HEK293 (cell line): ENCODE measurements around the gene CA11.

ENCODE experiments used
- FEZF1 ChIP-seq: fragments of 450-650 bp; formaldehyde crosslinking; IDR thresholded peaks from 2 replicates; pipeline ENCODE4 v1.5.1; 2016; ENCODE audit warnings: missing biosample characterization, missing genetic modification characterization
- IKZF3 ChIP-seq: fragments of 450-650 bp; IDR thresholded peaks from 2 replicates; pipeline ENCODE4 v1.5.0; 2018; ENCODE audit warnings: missing biosample characterization, mild to moderate bottlenecking, missing genetic modification characterization, moderate library complexity
- KLF7 ChIP-seq: fragments of 450-650 bp; formaldehyde crosslinking; IDR thresholded peaks from 2 replicates; pipeline ENCODE4 v1.5.1; 2016; ENCODE audit warnings: missing biosample characterization, missing genetic modification characterization, borderline replicate concordance
- SETDB1 ChIP-seq: IDR thresholded peaks from one replicate; pipeline ENCODE4 v1.6.1; 2017; ENCODE audit warnings: mild to moderate bottlenecking, low read length, moderate library complexity, mixed read lengths; ENCODE audit not compliant: insufficient read length
- SP3 ChIP-seq: fragments of 450-650 bp; formaldehyde crosslinking; IDR thresholded peaks from 2 replicates; pipeline ENCODE4 v1.5.1; 2016; ENCODE audit warnings: missing biosample characterization, missing genetic modification characterization
- YY2 ChIP-seq: fragments of 450-650 bp; formaldehyde crosslinking; IDR thresholded peaks from 2 replicates; pipeline ENCODE4 v1.5.1; 2016; ENCODE audit warnings: missing biosample characterization, missing genetic modification characterization
- ZBTB49 ChIP-seq: fragments of 450-650 bp; formaldehyde crosslinking; IDR thresholded peaks from 2 replicates; pipeline ENCODE4 v1.5.1; 2016; ENCODE audit warnings: missing biosample characterization, missing genetic modification characterization, low read depth
- ZFP69B ChIP-seq: fragments of 450-650 bp; formaldehyde crosslinking; IDR thresholded peaks from 2 replicates; pipeline ENCODE4 v1.5.1; 2016; ENCODE audit warnings: missing biosample characterization, missing genetic modification characterization
- ZNF146 ChIP-seq: fragments of 450-650 bp; formaldehyde crosslinking; IDR thresholded peaks from 2 replicates; pipeline ENCODE4 v1.5.1; 2016; ENCODE audit warnings: missing biosample characterization, missing genetic modification characterization
- ZNF292 ChIP-seq: fragments of 450-650 bp; formaldehyde crosslinking; IDR thresholded peaks from 2 replicates; pipeline ENCODE4 v1.5.1; 2016; ENCODE audit warnings: low read depth, missing biosample characterization, missing genetic modification characterization, borderline replicate concordance
- ZNF501 ChIP-seq: fragments of 450-650 bp; formaldehyde crosslinking; IDR thresholded peaks from 2 replicates; pipeline ENCODE4 v1.5.1; 2016; ENCODE audit warnings: missing biosample characterization, missing genetic modification characterization
- ZNF529 ChIP-seq: fragments of 450-650 bp; formaldehyde crosslinking; IDR thresholded peaks from 2 replicates; pipeline ENCODE4 v1.5.1; 2017; ENCODE audit warnings: missing genetic modification characterization, missing biosample characterization; ENCODE audit not compliant: insufficient replicate concordance
- ZNF560 ChIP-seq: fragments of 450-650 bp; formaldehyde crosslinking; IDR thresholded peaks from 2 replicates; pipeline ENCODE4 v1.5.1; 2017; ENCODE audit warnings: missing biosample characterization, missing genetic modification characterization, borderline replicate concordance
- ZNF561 ChIP-seq: fragments of 450-650 bp; IDR thresholded peaks from 2 replicates; pipeline ENCODE4 v1.5.1; 2018; ENCODE audit warnings: missing biosample characterization, missing genetic modification characterization, borderline replicate concordance
- ZNF621 ChIP-seq: fragments of 450-650 bp; formaldehyde crosslinking; IDR thresholded peaks from 2 replicates; pipeline ENCODE4 v1.5.1; 2017; ENCODE audit warnings: missing biosample characterization, missing genetic modification characterization
- ZNF626 ChIP-seq: fragments of 450-650 bp; sonication (Bioruptor Pico); formaldehyde crosslinking; IDR thresholded peaks from 2 replicates; pipeline ENCODE4 v1.5.1; 2018; ENCODE audit warnings: missing biosample characterization, missing genetic modification characterization, inconsistent platforms
- ZNF654 ChIP-seq: fragments of 450-650 bp; formaldehyde crosslinking; IDR thresholded peaks from 2 replicates; pipeline ENCODE4 v1.5.1; 2016; ENCODE audit warnings: low read depth, missing biosample characterization, missing genetic modification characterization
- ZNF660 ChIP-seq: fragments of 450-650 bp; IDR thresholded peaks from 2 replicates; pipeline ENCODE4 v1.5.1; 2018; ENCODE audit warnings: missing biosample characterization, mild to moderate bottlenecking, missing genetic modification characterization
- ZNF76 ChIP-seq: fragments of 450-650 bp; formaldehyde crosslinking; IDR thresholded peaks from 2 replicates; pipeline ENCODE4; 2016; ENCODE audit warnings: low read depth, missing biosample characterization, missing genetic modification characterization, borderline replicate concordance
- ZNF792 ChIP-seq: fragments of 450-650 bp; formaldehyde crosslinking; IDR thresholded peaks from 2 replicates; pipeline ENCODE4 v1.5.1; 2016; ENCODE audit warnings: missing biosample characterization, missing genetic modification characterization
- ZNF837 ChIP-seq: fragments of 450-650 bp; formaldehyde crosslinking; IDR thresholded peaks from 2 replicates; pipeline ENCODE4 v1.5.1; 2016; ENCODE audit warnings: missing biosample characterization, missing genetic modification characterization
- ZXDB ChIP-seq: fragments of 450-650 bp; formaldehyde crosslinking; IDR thresholded peaks from 2 replicates; pipeline ENCODE4 v1.5.1; 2016; ENCODE audit warnings: missing biosample characterization, missing genetic modification characterization
- TF ChIP-seq, protein P1 (sequence below): fragments of 450-650 bp; formaldehyde crosslinking; IDR thresholded peaks from 2 replicates; pipeline ENCODE4 v1.5.1; 2016; ENCODE audit warnings: missing biosample characterization, missing genetic modification characterization
- TF ChIP-seq, protein P2 (sequence below): fragments of 450-650 bp; formaldehyde crosslinking; IDR thresholded peaks from 2 replicates; pipeline ENCODE4 v1.5.1; 2016; ENCODE audit warnings: missing biosample characterization, missing genetic modification characterization
- TF ChIP-seq, protein P3 (sequence below): fragments of 450-650 bp; formaldehyde crosslinking; IDR thresholded peaks from 2 replicates; pipeline ENCODE4 v1.5.1; 2017; ENCODE audit warnings: missing biosample characterization, missing genetic modification characterization
- TF ChIP-seq, protein P4 (sequence below): fragments of 450-650 bp; formaldehyde crosslinking; IDR thresholded peaks from 2 replicates; pipeline ENCODE4 v1.5.1; 2017; ENCODE audit warnings: missing biosample characterization, missing genetic modification characterization
- TF ChIP-seq, protein P5 (sequence below): fragments of 450-650 bp; formaldehyde crosslinking; IDR thresholded peaks from 2 replicates; pipeline ENCODE4 v1.5.1; 2016; ENCODE audit warnings: missing biosample characterization, missing genetic modification characterization

The CA11 gene

GRCh38 chr19:48674921-48675824 is 29.2 kb upstream of the CA11 start (continued):
- TF ChIP-seq ZBTB49 (no peak), ZNF654 (tag by site-specific recombination) (peak; percentile 60), ZXDB (tag by site-specific recombination) (no peak), ZNF146 (tag by site-specific recombination) (no peak), ZFP69B (tag by site-specific recombination) (0 out of 2 replicates have a peak, but pooled peaks have one; percentile 17), ZNF501 (tag by site-specific recombination) (0 out of 2 replicates have a peak, but pooled peaks have one; percentile 50), ZNF560 (tag by site-specific recombination) (no peak), SP3 (tag by site-specific recombination) (peak; percentile 24; the same call in 1 of the 2 replicates), FEZF1 (0 out of 2 replicates have a peak, but pooled peaks have one; percentile 9), ZNF561 (tag by site-specific recombination) (peak; percentile 46; the same call in 1 of the 2 replicates), ZNF529 (tag by site-specific recombination) (no peak), KLF7 (tag by site-specific recombination) (no peak), ZNF626 (tag by site-specific recombination) (no peak), IKZF3 (no peak), SETDB1 (no peak), ZNF660 (tag by site-specific recombination) (peak; percentile 77; the same call in 1 of the 2 replicates), ZNF292 (tag by site-specific recombination) (no peak), ZNF792 (no peak), YY2 (tag by site-specific recombination) (peak; percentile 14; the same call in 1 of the 2 replicates), ZNF76 (no peak), ZNF837 (no peak), ZNF621 (tag by site-specific recombination) (no peak)
- TF ChIP-seq, protein P1, sequence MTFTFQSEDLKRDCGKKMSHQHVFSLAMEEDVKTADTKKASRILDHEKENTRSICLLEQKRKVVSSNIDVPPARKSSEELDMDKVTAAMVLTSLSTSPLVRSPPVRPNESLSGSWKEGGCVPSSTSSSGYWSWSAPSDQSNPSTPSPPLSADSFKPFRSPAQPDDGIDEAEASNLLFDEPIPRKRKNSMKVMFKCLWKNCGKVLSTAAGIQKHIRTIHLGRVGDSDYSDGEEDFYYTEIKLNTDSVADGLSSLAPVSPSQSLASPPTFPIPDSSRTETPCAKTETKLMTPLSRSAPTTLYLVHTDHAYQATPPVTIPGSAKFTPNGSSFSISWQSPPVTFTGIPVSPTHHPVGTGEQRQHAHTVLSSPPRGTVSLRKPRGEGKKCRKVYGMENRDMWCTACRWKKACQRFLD: no peak
- TF ChIP-seq, protein P2, sequence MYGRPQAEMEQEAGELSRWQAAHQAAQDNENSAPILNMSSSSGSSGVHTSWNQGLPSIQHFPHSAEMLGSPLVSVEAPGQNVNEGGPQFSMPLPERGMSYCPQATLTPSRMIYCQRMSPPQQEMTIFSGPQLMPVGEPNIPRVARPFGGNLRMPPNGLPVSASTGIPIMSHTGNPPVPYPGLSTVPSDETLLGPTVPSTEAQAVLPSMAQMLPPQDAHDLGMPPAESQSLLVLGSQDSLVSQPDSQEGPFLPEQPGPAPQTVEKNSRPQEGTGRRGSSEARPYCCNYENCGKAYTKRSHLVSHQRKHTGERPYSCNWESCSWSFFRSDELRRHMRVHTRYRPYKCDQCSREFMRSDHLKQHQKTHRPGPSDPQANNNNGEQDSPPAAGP (tag by site-specific recombination): no peak
- TF ChIP-seq, protein P3, sequence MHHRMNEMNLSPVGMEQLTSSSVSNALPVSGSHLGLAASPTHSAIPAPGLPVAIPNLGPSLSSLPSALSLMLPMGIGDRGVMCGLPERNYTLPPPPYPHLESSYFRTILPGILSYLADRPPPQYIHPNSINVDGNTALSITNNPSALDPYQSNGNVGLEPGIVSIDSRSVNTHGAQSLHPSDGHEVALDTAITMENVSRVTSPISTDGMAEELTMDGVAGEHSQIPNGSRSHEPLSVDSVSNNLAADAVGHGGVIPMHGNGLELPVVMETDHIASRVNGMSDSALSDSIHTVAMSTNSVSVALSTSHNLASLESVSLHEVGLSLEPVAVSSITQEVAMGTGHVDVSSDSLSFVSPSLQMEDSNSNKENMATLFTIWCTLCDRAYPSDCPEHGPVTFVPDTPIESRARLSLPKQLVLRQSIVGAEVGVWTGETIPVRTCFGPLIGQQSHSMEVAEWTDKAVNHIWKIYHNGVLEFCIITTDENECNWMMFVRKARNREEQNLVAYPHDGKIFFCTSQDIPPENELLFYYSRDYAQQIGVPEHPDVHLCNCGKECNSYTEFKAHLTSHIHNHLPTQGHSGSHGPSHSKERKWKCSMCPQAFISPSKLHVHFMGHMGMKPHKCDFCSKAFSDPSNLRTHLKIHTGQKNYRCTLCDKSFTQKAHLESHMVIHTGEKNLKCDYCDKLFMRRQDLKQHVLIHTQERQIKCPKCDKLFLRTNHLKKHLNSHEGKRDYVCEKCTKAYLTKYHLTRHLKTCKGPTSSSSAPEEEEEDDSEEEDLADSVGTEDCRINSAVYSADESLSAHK (tag by site-specific recombination): no peak
- TF ChIP-seq, protein P4, sequence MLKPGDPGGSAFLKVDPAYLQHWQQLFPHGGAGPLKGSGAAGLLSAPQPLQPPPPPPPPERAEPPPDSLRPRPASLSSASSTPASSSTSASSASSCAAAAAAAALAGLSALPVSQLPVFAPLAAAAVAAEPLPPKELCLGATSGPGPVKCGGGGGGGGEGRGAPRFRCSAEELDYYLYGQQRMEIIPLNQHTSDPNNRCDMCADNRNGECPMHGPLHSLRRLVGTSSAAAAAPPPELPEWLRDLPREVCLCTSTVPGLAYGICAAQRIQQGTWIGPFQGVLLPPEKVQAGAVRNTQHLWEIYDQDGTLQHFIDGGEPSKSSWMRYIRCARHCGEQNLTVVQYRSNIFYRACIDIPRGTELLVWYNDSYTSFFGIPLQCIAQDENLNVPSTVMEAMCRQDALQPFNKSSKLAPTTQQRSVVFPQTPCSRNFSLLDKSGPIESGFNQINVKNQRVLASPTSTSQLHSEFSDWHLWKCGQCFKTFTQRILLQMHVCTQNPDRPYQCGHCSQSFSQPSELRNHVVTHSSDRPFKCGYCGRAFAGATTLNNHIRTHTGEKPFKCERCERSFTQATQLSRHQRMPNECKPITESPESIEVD (tag by site-specific recombination): no peak
- TF ChIP-seq, protein P5, sequence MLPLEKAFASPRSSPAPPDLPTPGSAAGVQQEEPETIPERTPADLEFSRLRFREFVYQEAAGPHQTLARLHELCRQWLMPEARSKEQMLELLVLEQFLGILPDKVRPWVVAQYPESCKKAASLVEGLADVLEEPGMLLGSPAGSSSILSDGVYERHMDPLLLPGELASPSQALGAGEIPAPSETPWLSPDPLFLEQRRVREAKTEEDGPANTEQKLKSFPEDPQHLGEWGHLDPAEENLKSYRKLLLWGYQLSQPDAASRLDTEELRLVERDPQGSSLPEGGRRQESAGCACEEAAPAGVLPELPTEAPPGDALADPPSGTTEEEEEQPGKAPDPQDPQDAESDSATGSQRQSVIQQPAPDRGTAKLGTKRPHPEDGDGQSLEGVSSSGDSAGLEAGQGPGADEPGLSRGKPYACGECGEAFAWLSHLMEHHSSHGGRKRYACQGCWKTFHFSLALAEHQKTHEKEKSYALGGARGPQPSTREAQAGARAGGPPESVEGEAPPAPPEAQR (tag by site-specific recombination): no peak
